GM18867 (cell line): ENCODE data around the gene LARP1.
A peak's percentile ranks its signal among the peaks of the same experiment; 100 is the strongest.

ENCODE experiments used
- ATAC-seq: cut with Tn5 transposase; IDR thresholded peaks from one replicate; pipeline ENCODE4 v1.9.1; 2021; ENCODE audit warnings: mild to moderate bottlenecking, moderate library complexity; ENCODE audit not compliant: unreplicated experiment

The LARP1 gene

GRCh38 chr5:154850255-154851062, 95.3 kb downstream of the LARP1 start, which contains the start of gene FAXDC2:
FAXDC2 (minus strand) TSS chr5:154850603; CDS start chr5:154838178, 12,425 bp downstream.
- no peak for ATAC-seq

DNA sequence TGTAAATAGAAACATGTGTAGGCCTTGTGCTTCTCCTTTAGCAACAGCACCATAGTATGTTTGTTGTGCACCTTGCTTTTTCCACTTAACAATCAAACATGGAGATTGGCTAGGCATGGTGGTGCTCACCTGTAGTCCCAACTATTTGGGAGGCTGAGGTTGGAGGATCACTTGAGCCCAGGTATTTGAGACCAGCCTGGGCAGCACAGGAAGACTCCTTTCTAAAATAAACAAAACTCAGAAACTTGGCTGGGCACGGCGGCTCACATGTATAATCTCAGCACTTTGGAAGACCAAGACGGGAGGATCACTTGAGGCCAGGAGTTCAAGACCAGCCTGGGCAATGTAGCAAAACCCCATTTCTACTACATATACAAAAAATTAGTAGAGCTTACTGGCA, 96.2 kb downstream of the LARP1 start:
- ATAC-seq = no peak

DNA sequence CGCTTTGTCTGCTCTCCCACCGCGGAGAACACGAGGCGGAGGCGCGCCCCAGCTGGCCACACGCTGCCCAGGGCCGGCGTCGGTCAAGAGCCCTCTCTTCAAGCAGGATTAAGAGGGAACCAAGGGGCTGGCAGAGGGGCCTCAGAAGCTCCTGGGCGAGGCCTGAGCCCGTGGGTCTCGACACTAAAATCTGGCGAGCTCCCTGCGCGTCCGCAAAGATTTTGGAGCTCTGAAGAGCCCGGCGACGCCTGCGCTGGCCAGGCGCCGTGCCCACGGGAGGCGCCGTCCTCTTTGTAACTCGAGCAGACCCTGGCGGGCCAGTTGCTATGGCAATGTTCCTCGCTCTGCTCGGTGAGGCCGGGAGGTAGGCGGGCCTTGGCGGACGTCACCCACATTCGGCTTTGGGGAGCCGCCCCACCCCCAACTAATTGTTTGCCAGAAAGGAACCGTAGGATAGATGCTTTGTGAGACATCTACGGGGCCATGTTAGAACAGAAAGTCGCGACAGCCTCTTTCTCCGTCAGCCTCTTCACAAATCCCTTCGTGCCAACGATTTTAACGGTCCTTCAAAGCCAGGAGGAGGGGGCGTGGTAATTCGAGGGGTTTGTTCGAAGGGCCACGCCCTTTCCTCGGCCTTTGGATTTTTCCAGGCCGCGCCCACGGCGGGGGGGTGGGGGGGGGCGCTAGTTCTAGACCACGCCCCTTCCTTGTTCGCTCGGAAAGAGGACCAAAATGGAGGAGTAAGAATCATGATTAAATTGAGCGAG, 102.5 kb downstream of the LARP1 start:
- ATAC-seq = peak; percentile 63

DNA sequence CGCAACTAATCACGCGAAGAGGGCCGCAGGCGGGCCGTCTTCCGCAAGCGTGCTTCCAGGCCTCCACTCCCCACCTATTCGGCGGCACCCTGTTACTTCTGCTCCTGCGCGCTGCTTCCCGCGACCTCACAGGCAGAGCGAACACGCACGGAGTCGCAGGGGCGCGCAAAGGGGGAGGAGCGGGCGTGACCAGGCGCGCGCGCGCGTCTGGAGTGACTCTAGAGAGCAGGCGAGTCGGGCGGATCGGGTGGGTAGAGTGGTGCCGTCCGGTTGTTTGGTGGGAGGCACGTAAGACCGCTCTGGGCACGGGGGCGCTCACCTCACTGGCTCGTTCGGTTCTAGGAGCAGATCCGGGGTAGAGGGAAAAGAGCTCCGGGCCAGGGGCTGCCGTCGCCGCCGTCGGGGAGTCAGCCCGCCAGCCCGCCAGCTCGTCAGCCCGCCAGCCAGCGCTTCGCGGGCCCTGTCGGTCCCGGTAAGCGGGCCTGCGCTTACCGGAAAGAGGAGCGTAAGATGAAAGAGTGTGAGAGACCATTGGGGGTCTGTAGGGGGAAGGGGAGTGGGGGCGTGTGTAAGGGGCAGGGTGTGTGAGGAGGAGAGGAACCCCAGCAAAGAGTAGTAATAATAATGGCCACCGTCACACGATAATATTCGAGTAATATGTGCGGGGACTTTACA, 103.3 kb downstream of the LARP1 start, which contains the start of gene CNOT8:
Gene CNOT8 (plus strand): TSS at position 331 of the 675 bp plus-strand sequence. CDS start 4,652 bp downstream, outside the sequence.
- peak; percentile 77 for ATAC-seq

GRCh38 chr5:154858972-154859871, 104.0 kb downstream of the LARP1 start:
- ATAC-seq = peak; percentile 20

DNA sequence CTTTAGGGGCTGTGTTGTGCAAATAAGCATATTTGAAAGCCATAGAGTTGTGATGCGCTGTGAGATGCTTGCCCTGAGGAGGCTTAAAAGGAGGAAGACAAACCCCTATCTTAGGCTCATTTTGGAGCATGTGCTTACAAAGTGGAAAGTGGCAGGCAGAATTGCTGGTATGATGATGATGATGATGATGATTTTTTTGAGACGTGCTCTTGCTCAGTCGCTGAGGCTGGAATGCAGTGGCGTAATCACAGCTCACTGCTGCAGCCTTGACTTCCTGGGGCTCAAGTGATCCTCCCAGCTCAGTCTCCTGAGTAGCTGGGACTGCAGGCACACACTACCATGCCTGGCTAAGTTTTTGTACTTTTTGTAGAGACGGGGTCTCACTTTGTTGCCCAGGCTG, 104.9 kb downstream of the LARP1 start:
- no peak for ATAC-seq

DNA sequence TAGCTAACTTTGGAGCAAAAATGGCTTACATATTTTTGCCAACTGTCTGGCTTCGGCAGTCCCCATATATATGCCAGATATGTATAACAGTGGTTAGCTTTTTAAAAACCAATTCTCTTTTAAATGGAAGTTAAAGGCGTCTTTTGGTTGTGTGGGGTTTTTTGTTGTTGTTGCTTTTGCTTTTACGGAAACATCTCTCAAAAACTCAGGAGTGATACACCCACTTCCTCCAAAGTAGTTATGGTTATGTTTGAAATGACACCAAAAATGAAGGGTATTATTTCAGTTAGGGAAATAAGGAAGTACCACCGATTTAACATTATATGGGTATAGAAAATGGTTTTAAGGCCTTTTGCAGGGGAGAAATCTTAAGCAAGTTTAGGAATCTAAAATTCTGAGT, 105.6 kb downstream of the LARP1 start:
- no peak for ATAC-seq

- ATAC-seq = no peak
These were observed 106.8 kb downstream of the LARP1 start for GRCh38 chr5:154861946-154862345.

GRCh38 chr5:154862766-154863165, 107.6 kb downstream of the LARP1 start:
- ATAC-seq = peak; percentile 26

DNA sequence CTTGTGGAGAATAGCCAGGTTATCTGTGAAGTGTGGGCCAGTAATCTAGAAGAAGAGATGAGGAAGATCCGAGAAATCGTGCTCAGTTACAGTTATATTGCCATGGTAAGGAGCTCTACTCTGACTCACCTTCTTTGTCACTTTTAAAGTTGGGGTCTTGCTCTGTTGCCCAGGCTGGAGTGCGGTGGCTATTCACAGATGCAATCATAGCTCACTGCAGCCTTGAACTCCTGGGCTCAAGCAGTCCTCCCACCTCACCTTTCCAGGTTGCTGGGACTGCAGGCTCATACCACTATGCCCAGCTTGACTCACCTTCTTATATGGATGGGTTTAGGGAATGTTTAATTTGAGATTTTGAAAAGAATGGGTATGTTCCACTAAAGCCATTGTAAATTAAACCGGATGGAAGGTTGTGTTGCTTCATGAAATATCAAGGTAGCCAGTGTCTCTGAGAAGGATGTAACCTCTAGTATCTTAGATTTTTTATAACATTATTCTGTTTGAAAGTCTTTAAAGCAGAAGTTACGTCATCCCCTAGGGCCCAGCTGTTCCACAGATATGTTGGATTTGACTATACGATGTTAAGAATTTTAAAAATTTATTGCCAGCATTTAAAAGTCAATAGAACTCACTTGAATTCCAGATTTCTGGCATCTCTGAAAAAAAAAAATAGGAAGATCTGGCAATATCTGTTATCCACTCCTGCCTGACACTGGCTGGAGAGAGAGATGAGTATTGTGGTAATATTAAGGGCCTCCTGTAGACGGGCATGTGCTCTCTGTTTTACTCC, 108.3 kb downstream of the LARP1 start:
- ATAC-seq = no peak

DNA sequence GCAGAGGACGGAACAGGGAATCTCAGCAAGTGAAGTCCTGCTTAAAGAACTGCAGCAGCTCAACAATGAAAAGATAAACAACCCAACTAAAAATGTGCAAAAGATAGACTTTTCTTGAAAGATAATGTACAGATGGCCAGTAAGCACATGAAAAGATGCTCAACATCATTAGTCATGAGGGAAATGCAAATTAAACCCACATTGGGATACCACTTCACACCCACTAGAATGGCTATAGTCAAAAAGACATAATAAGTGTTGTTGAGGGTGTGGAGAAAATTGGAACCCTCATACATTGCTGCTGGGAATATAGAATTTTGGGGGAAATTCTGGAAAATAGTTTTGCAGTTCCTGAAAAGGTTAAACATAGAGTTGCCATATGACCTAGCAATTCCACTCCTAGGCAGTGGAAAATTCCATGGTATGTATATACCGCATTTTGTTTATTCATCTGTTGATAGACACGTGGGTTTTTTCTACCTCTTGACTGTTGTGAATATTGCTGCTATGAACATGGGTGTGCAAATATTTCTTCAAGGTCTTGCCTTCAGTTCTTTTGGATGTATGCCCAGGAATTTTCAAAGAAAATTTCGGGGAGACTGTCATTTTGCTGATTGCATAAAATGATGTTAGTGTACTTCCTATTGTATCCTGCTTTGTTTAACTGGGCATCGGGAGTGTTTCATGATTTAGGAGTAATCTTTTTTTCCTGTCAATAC, 110.4 kb downstream of the LARP1 start:
- no peak for ATAC-seq

GRCh38 chr5:154866841-154867240, 111.7 kb downstream of the LARP1 start:
- ATAC-seq = no peak
